Measurements from ENCODE around the gene ALDH3A1. TPM values are rescaled to one million over a fixed set of nuclear protein-coding genes. Genes with fewer than 3 reads are reported as not detected.

Gene ALDH3A1
- total RNA-seq, 1 experiment from 2014 or later = 30.1 TPM

DNA sequence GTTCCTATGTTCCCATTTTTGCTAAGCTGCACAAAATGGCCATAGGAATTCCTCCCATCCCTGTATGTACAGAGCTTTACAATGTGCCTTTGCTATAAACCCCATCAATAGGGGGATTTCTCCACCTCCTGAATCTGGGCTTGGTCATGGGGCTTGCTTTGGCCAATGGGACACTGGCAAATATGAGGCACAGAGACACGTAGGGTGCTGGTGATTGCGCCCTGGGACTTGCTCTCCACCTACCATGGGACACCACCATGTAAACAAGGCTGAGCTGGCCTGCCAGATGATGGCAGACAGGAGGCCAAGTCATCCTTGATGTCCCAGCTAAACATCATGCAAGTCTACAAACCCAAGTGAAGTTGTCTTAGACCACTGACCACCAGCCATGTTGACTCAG lies 15.3 kb upstream of the ALDH3A1 start:
- ChIA-PET CTCF (interaction anchor here (0.6 to 1.3 kb wide), 3 partner anchors 110 to 251 kb away, joined by 3 to 4 read pairs (median 3); partner anchors contain the start of gene ALDH3A2), POLR2A (ENCODE audit: unreplicated experiment) (no interaction called here)
- Histone ChIP-seq H3K9ac (ENCODE audit: low read length) (no peak overlapping the region), H3K4me1 (ENCODE audit: insufficient read depth, low read length) (no peaks in the 10 kb centered on the region), H3K9me2 (replicated peaks; ENCODE audit: low read length) (no peaks in the 10 kb centered on the region), H3K27ac (ENCODE audit: low read length) (no peak overlapping the region), H3K4me3 (ENCODE audit: low read length) (no peak overlapping the region), H3K79me2 (ENCODE audit: low read length) (no peaks in the 10 kb centered on the region), H3K36me3 (ENCODE audit: low read depth, low read length) (no peaks in the 10 kb centered on the region), H3K4me2 (ENCODE audit: low read length) (no peak overlapping the region), H4K20me1 (ENCODE audit: low read length) (no peaks in the 10 kb centered on the region), H2AFZ (ENCODE audit: low read length) (no peak overlapping the region), H3K9me3 (ENCODE audit: low read length) (no peaks in the 10 kb centered on the region), H3F3A (ENCODE audit: low read length, unreplicated experiment) (no peaks in the 10 kb centered on the region), H3K27me3 (ENCODE audit: low read length) (no peaks in the 10 kb centered on the region)
- TF ChIP-seq EZH2 (IDR thresholded peaks at IDR 0.05; ENCODE audit: low read length, unreplicated experiment) = no peak
- intact Hi-C loops (cut with micrococcal nuclease) = loop anchor here (10.0 kb wide), 1 partner anchor 399 kb away; the partner anchor contains the start of gene B9D1
- DNase-seq (no peak), ATAC-seq (no peak)
- no TSS peak for BruUV-seq (replicated peaks)

DNA sequence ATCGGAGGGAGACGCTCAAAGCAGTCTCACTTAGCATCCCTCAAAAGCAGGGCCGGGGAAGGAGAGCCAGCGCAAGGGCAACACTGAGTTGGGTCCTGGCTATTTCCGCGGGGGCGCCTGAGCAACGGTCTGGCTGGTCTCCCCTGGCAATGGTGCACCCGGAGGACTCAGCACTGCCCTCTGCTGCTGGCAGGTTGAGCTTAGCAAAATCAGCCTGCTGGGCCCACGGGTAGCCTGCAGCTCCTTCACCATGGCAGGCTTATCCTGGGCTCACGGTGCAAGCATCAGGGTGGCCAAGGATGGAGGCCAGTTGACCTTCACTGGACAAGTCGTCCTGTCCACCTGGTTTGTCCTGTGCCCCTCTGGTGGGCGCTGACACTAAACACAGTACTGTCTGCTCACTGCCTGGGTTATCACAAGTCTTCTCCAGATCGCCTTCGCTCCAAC lies 14.4 kb upstream of the ALDH3A1 start:
- CTCF ChIA-PET = interaction anchor here (0.5 to 1.3 kb wide), 7 partner anchors 9 to 400 kb away, joined by 3 to 6 read pairs (median 4); partner anchors contain the start of genes ALDH3A2 and B9D1

DNA sequence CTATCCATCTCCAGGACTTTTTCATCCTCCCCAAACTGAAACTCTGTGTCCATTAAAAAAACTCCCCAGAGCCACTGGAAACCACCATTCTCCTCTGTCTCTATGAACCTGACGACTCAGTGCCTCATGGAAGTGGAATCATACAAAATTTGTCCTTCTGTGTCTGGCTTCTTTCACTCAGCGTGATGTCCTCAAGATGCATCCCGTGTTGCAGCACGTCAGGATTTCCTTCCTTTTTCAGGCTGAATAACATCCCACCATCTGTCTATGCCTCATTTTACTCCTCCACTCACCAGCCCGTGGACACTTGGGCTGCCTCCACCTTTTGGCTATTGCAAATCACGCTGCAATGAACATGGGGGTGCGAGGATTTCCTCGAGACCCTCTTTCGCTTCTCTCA lies 12.6 kb upstream of the ALDH3A1 start:
- Histone ChIP-seq H3K4me1 (ENCODE audit: insufficient read depth, low read length) (no peaks in the 10 kb centered on the region), H3K79me2 (ENCODE audit: low read length) (no peaks in the 10 kb centered on the region), H3K9me3 (ENCODE audit: low read length) (no peaks in the 10 kb centered on the region), H3K4me2 (ENCODE audit: low read length) (no peak overlapping the region), H3F3A (ENCODE audit: low read length, unreplicated experiment) (no peaks in the 10 kb centered on the region), H3K27me3 (ENCODE audit: low read length) (no peaks in the 10 kb centered on the region), H3K9ac (ENCODE audit: low read length) (no peak overlapping the region), H2AFZ (ENCODE audit: low read length) (no peak overlapping the region), H4K20me1 (ENCODE audit: low read length) (no peaks in the 10 kb centered on the region), H3K4me3 (ENCODE audit: low read length) (no peak overlapping the region), H3K9me2 (replicated peaks; ENCODE audit: low read length) (no peaks in the 10 kb centered on the region), H3K36me3 (ENCODE audit: low read depth, low read length) (no peaks in the 10 kb centered on the region), H3K27ac (ENCODE audit: low read length) (no peak overlapping the region)
- TF ChIP-seq, protein P1, sequence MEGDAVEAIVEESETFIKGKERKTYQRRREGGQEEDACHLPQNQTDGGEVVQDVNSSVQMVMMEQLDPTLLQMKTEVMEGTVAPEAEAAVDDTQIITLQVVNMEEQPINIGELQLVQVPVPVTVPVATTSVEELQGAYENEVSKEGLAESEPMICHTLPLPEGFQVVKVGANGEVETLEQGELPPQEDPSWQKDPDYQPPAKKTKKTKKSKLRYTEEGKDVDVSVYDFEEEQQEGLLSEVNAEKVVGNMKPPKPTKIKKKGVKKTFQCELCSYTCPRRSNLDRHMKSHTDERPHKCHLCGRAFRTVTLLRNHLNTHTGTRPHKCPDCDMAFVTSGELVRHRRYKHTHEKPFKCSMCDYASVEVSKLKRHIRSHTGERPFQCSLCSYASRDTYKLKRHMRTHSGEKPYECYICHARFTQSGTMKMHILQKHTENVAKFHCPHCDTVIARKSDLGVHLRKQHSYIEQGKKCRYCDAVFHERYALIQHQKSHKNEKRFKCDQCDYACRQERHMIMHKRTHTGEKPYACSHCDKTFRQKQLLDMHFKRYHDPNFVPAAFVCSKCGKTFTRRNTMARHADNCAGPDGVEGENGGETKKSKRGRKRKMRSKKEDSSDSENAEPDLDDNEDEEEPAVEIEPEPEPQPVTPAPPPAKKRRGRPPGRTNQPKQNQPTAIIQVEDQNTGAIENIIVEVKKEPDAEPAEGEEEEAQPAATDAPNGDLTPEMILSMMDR (conservative IDR thresholded peaks at IDR 0.05; ENCODE audit: low read depth, low read length) = no peak
- no peak for TF ChIP-seq EZH2phosphoT487 (IDR thresholded peaks at IDR 0.05; ENCODE audit: borderline replicate concordance, low read length)
- no peak for TF ChIP-seq EZH2 (IDR thresholded peaks at IDR 0.05; ENCODE audit: low read length, unreplicated experiment)
- POLR2A ChIA-PET (ENCODE audit: unreplicated experiment) = no interaction called here
- no TSS peak for BruUV-seq (replicated peaks)
- no peak for ATAC-seq
- no peak for DNase-seq
- intact Hi-C loops (cut with micrococcal nuclease) = loop anchor here (10.0 kb wide), 1 partner anchor 396 kb away; the partner anchor contains the start of gene B9D1
- CTCF ChIA-PET = no interaction called here

More for the DNA sequence above, 14.4 kb upstream of the ALDH3A1 start:
- BruUV-seq (replicated peaks) = no TSS peak
- no peaks in the 10 kb centered on the region for H4K20me1 ChIP-seq (ENCODE audit: low read length)
- intact Hi-C loops (cut with micrococcal nuclease) = loop anchor here (10.0 kb wide), 1 partner anchor 398 kb away; the partner anchor contains the start of gene B9D1
- no peaks in the 10 kb centered on the region for H3K9me3 ChIP-seq (ENCODE audit: low read length)
- H3K27me3 ChIP-seq (ENCODE audit: low read length) = no peaks in the 10 kb centered on the region
- H2AFZ ChIP-seq (ENCODE audit: low read length) = peak overlapping the region; percentile 33
- peak; percentile 75 for DNase-seq
- H3K9me2 ChIP-seq (replicated peaks; ENCODE audit: low read length) = no peaks in the 10 kb centered on the region
- H3K9ac ChIP-seq (ENCODE audit: low read length) = no peak overlapping the region
- no peaks in the 10 kb centered on the region for H3F3A ChIP-seq (ENCODE audit: low read length, unreplicated experiment)
- no peak overlapping the region for H3K27ac ChIP-seq (ENCODE audit: low read length)
- POLR2A ChIA-PET (ENCODE audit: unreplicated experiment) = no interaction called here
- H3K4me2 ChIP-seq (ENCODE audit: low read length) = no peak overlapping the region
- no peaks in the 10 kb centered on the region for H3K79me2 ChIP-seq (ENCODE audit: low read length)
- no peak overlapping the region for H3K4me3 ChIP-seq (ENCODE audit: low read length)
- TF ChIP-seq, protein P1 (conservative IDR thresholded peaks at IDR 0.05; ENCODE audit: low read depth, low read length) = peak; percentile 84
- TF ChIP-seq EZH2 (IDR thresholded peaks at IDR 0.05; ENCODE audit: low read length, unreplicated experiment) = no peak
- peak; percentile 54 for ATAC-seq
- no peaks in the 10 kb centered on the region for H3K36me3 ChIP-seq (ENCODE audit: low read depth, low read length)
- no peaks in the 10 kb centered on the region for H3K4me1 ChIP-seq (ENCODE audit: insufficient read depth, low read length)
